ENCODE measurements around the gene SLC22A23.

SLC22A23 gene

DNA sequence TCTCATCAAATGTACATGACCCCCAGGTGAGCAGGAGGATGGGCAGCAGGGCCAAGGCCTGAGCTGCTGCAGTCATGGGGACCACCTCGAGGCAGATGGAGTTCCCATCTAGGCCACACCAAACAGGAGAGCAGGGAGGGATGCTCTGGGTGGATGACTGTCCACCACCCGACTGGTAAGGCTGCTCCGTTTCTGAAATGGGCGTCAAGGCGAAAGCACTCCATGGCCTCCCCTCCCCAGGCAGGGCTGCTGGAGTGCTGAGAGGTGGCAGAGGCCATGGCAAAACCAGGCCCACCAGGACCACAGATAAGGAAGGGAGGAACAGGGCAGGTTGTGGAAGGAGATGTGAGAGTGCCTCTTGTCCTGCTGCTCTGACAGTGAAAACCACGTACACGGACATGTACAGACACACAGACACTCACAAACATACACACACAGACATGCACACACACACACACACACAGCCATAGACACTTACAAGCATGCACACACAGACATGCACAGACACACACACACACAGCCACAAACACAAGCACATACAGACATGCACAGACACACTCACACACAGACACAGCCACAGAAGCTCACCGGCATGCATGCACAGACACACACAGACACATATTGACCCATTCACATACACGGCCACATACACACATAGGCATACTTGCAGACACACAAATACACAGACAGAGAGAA lies 104.9 kb downstream of the SLC22A23 start:
- no peak for DNase-seq (ENCODE audit: low read depth)

DNA sequence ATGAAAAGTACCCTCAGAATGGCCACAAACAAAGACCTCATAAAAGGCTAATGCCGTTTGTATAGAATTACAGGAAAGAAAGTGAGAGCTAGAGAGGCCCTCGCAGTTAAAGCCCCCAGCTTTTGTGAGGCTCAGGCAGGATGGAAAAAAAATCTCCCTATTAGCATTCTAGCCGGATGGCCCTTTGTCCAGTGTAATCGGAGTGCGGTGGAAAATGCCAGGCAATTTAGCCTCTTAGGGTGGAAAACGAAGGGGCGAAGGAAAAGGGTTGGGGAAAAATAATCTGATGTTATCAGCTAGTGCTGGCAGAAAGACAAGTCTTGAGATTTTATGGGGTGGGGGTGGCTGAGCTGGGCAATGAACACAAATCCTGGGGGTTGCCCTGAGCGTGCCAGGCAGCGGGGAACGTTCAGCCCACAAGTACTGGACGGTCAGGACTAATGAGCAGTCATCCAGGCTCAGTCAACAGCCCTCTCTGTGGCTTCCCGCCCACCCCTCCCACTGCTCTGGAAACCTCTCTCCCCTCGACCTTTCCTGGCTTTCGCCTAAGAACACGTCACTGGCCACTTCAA lies 105.7 kb downstream of the SLC22A23 start:
- no peak for DNase-seq (ENCODE audit: low read depth)

GRCh38 chr6:3350252-3350796 lies 106.5 kb downstream of the SLC22A23 start:
- no peak for DNase-seq (ENCODE audit: low read depth)

DNA sequence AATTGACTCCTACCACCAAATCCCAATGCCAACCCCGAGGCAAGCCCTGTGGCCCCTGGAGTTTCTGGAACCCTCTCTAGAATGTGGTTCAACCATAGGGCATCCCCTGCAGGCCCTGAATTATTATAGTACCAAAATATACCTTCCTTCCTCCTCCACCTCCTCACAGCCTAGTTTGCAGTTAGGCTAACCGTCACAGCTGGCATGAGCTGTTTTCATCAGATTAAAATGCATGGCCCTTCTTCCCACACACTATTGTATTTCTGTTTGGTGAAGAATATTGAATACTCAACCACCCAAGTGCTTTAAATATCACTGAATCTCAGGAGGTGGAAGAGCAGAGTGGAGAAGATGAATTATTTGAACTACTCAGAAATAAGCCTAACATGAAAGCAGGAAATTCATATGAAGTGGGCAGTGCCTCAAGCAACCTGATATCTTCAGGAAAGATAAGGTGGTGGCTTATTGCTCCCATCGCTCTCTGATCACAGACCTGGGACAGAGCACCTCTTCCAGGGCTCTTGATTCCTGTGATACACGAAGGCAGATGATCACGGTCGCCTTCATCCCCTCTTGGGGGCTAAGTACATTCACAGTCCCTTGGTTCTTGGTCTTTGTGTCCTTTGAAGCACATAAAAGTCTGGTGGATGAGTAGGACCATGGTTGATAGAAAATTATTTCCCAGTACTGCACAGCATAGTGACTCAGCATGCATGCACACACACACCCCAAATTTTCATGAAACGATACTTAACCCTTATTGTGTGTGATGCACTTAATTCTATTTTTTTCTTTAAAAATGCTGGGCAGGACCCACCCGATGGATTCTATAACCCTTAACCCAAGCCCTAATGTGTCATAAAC lies 107.2 kb downstream of the SLC22A23 start:
- DNase-seq (ENCODE audit: low read depth): no peak

GRCh38 chr6:3348821-3349220 lies 108.0 kb downstream of the SLC22A23 start:
- no peak for DNase-seq (ENCODE audit: low read depth)

DNA sequence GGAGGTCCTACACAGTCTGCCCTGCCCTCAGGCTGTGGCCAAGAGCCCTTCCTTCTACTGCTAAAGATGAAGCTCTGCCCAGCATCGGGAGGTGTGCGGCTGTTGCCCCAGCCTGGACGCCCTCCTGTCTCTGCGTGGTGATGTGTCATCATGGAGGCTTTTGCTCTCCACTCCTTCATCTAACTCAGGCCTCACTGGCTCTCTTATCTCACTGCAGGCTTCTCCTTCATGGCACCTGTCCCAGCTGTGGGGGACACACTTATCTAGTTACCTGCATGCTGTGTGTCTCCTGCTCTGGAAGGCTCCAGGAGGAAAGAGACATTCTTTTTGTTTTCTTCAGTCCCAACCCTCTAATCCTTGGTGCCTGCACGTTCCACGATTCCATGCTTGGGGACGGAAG lies 109.0 kb downstream of the SLC22A23 start:
- DNase-seq (ENCODE audit: low read depth): no peak

DNA sequence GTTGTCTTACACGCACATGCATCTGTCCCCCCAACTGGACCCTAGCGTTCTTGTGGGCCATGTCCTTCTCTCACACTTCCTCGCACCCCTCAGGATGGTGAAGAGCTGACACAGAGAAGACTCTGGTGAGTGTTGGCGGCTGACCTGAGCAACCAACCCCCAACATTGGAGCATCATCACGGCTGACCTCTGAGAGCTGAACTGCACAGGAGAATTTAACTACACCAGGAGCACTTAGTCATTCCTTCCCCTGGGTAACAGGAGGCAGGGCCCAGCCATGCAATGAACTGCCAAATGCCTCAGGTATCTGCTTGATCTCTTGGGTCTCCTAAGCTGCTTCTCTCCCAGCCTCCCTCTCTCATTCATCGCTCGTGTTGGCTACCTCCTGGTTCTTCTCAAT lies 109.6 kb downstream of the SLC22A23 start:
- no peak for DNase-seq (ENCODE audit: low read depth)

GRCh38 chr6:3346476-3346875 lies 110.4 kb downstream of the SLC22A23 start:
- DNase-seq (ENCODE audit: low read depth): no peak

DNA sequence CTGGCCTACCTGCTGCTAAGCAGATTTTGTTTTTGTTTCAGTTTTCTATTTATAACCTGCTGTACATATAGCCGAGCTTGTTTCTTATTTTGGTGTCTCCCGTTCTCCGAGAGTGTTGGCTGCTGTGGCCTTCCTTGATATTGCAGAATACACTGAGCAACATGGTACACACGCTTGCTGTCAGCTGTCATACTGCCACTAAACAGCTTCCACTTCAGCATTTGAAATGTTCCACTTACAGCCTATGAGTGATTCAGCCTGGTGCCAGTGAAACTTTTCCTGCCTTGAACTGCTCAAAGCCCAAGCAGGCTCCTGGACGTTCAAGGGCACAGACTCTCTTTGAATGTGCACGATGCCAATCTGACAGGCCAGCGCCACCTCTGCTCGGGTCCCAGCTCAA lies 111.0 kb downstream of the SLC22A23 start:
- DNase-seq (ENCODE audit: low read depth): no peak

DNA sequence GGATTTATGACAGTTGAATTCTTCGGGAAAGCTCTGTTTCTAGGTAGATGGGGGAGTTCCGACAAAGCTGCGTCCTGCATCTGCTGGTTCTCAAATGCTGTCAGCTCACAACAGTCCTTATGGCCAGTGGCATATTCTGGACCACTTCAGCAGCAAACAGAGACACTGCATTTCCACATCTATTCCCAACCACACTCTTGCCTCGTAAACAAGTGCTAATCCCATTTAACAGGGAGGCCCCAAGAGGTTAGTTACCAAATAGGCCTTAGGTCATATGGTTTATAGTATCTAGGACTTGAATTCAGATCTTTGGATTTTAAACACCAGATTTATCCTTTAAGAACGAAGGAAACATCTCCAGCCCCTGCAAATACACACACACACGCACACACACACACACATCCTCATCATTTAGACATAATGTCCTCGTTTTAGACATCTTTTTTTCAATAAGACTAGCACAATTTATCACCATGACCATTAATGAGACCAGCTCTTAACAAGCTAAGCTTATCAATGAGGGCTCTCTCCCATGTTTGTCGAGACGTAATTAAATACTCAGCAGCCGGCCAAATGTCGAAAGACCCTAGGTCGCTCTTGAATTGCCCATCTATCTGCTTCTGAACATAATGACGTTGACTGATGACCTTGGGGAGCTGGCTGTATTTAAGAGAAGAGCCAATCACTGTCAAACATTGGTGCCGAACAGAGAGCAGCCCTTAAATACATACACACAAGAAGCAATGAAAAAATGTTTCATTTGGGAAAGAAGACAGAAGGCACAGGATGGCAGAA lies 113.6 kb downstream of the SLC22A23 start:
- no peak for DNase-seq (ENCODE audit: low read depth)

GRCh38 chr6:3341467-3341866 lies 115.4 kb downstream of the SLC22A23 start:
- DNase-seq (ENCODE audit: low read depth): peak; percentile 96

GRCh38 chr6:3340894-3341293 lies 116.0 kb downstream of the SLC22A23 start:
- DNase-seq (ENCODE audit: low read depth): peak; percentile 66

- peak; percentile 90 for DNase-seq (ENCODE audit: low read depth)
Measured at GRCh38 chr6:3340358-3340802, 116.5 kb downstream of the SLC22A23 start.

GRCh38 chr6:3339811-3340210 lies 117.0 kb downstream of the SLC22A23 start:
- DNase-seq (ENCODE audit: low read depth): no peak

- DNase-seq (ENCODE audit: low read depth): no peak
Measured at GRCh38 chr6:3337521-3338350, 119.1 kb downstream of the SLC22A23 start.

DNA sequence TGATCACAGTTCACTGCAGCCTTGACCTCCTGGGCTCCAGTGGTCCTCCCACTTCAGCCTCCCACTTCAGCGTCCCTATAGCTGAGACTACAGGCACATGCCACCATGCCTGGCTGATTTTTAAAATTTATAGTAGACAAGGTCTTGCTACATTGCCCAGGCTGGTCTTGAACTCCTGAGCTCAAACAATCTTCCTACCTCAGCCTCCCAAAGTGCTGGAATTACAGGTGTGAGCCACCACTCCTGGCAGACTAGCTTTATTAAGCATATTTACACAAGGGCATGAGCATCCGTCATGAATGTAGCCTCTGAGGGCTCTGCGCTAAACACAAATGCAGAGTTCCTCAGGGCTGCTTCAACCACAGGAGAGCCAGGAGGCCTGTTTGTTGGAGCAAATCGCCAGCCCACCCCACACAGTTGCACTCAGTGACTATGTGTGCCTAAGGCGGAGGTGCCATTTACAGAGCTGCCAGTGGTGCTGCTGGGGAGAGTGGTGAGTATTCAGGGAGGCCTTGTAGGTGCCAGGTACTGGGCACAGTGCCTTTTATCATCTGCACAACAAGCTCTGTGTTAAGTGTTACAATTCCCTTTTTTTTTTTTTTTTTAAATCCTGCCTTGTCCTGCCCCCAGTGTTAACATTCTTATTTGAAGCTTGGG lies 119.9 kb downstream of the SLC22A23 start:
- DNase-seq (ENCODE audit: low read depth): no peak

- DNase-seq (ENCODE audit: low read depth): no peak
Measured at GRCh38 chr6:3336066-3336786, 120.6 kb downstream of the SLC22A23 start.

DNA sequence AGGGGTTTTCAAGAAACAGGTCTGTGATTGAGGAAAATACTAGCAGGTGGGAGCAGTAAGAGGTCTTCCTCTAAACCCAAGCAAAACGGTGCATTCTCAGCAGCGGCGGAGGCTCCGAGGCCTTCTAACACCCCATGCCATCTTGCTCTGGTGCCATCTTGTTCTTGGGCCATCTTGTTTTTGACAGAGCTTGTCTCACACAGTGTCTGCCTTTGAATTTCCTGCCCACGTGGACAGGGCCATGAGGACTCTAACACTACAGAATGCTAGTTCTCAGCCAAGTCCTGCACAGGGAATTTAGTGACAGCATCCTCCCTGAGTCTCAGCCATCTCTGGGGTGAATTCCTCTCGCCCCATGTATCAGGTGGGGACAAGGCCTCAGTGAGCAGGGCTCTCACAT lies 121.7 kb downstream of the SLC22A23 start:
- no peak for DNase-seq (ENCODE audit: low read depth)

GRCh38 chr6:3334555-3334954 lies 122.3 kb downstream of the SLC22A23 start:
- no peak for DNase-seq (ENCODE audit: low read depth)

DNA sequence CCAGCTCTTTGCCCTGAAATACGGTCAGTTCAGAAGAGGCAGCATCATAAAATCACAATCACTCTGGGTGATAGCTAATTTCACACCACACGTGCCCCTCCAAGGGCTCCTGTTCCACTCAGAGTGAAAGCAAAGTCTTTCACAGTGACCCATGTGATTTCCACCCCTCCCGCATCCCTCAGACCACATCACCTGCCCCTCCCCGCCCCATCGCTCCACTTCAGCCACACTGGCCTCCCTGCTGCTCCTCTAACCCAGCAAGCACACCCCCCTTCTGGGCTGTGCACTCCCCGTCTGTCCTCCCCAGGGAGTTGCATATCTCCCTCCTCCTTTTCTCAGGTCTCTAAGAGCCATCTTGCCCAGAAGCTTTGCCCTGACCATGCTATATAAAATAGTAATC lies 123.6 kb downstream of the SLC22A23 start:
- DNase-seq (ENCODE audit: low read depth): no peak
